Smooth muscle cell (in vitro differentiated cells): ENCODE results near the gene MLX. TPM values are rescaled to one million over a fixed set of nuclear protein-coding genes. Genes with fewer than 3 reads are reported as not detected.
"Not testable (repeated sequence)": the region's sequence is repeated elsewhere in the genome, so short reads cannot be mapped to it uniquely, and the experiment has no call there.

ENCODE experiments used
- DNase-seq: peaks from one replicate; lab custom pipeline; 2025; ENCODE audit not compliant: unreplicated experiment; lab: John Stamatoyannopoulos, UW
- H2AFZ ChIP-seq: fragments of 200-600 bp; sonication (generic); 2 replicates; pipeline ENCODE4 v1.6.0; 2016; ENCODE audit warnings: antibody characterized with exemption, low read depth, mild to moderate bottlenecking
- H3F3A ChIP-seq: fragments of 200-600 bp; sonication (generic); 2 replicates; pipeline ENCODE4 v1.6.0; 2017; ENCODE audit warnings: antibody characterized with exemption, low read depth
- H3K27ac ChIP-seq: fragments of 200-600 bp; sonication (generic); 2 replicates; pipeline ENCODE4 v1.5.1; 2016; ENCODE audit warnings: low read depth, mild to moderate bottlenecking
- H3K27me3 ChIP-seq: fragments of 200-600 bp; sonication (generic); 2 replicates; pipeline ENCODE4 v1.6.1; 2016; ENCODE audit warnings: low read depth, mild to moderate bottlenecking
- H3K36me3 ChIP-seq: fragments of 200-600 bp; sonication (generic); 2 replicates; pipeline ENCODE4 v1.5.1; 2016; ENCODE audit warnings: low read depth
- H3K4me1 ChIP-seq: fragments of 200-600 bp; sonication (generic); 2 replicates; pipeline ENCODE4 v1.5.1; 2016; ENCODE audit warnings: low read depth
- H3K4me2 ChIP-seq: fragments of 200-600 bp; sonication (generic); 2 replicates; pipeline ENCODE4 v1.6.0; 2016; ENCODE audit warnings: mild to moderate bottlenecking
- H3K4me3 ChIP-seq: fragments of 200-600 bp; sonication (generic); 2 replicates; pipeline ENCODE4 v1.5.1; 2016; ENCODE audit warnings: mild to moderate bottlenecking
- H3K79me2 ChIP-seq: fragments of 200-600 bp; sonication (generic); 2 replicates; pipeline ENCODE4 v1.6.0; 2016; ENCODE audit warnings: low read depth, mild to moderate bottlenecking
- H3K9ac ChIP-seq: fragments of 200-600 bp; sonication (generic); 2 replicates; pipeline ENCODE4 v1.6.0; 2016; ENCODE audit warnings: low read depth
- H3K9me3 ChIP-seq: fragments of 200-600 bp; sonication (generic); replicated peaks from 2 replicates; pipeline ENCODE4 v1.5.1; 2016; ENCODE audit warnings: low read depth
- H4K20me1 ChIP-seq: fragments of 200-600 bp; sonication (generic); 2 replicates; pipeline ENCODE4 v1.6.0; 2016; ENCODE audit warnings: low read depth
- WGBS: methylation state at CpG from one replicate; pipeline ENCODE4 v1.1.7; 2016; ENCODE audit warnings: low lambda C conversion rate; 5-methylcytosine and 5-hydroxymethylcytosine counted together
- polyA plus RNA-seq: library from polyadenylated mRNA; unstranded; fragments of >200 nt; fragmentation: Nextera tagmentation; extraction: Ambion mirVana; gene quantifications from 2 replicates; pipeline ENCODE4 v1.2.1, GENCODE V29; 2016
- total RNA-seq: library from RNA; depleted of rRNA; stranded (reverse); fragments of >200 nt; gene quantifications from 2 replicates; pipeline ENCODE4 v1.2.3, GENCODE V29; 2014
- TF ChIP-seq, protein P1 (sequence below): fragments of 200-600 bp; sonication (generic); IDR thresholded peaks from 2 replicates; pipeline ENCODE4 v1.5.1; 2017; ENCODE audit warnings: borderline replicate concordance, mild to moderate bottlenecking, antibody characterized with exemption; ENCODE audit not compliant: insufficient read depth, poor library complexity, severe bottlenecking

MLX gene
- total and polyA plus RNA-seq, 2 experiments from 2014 or later: 21.1 to 21.6 TPM

DNA sequence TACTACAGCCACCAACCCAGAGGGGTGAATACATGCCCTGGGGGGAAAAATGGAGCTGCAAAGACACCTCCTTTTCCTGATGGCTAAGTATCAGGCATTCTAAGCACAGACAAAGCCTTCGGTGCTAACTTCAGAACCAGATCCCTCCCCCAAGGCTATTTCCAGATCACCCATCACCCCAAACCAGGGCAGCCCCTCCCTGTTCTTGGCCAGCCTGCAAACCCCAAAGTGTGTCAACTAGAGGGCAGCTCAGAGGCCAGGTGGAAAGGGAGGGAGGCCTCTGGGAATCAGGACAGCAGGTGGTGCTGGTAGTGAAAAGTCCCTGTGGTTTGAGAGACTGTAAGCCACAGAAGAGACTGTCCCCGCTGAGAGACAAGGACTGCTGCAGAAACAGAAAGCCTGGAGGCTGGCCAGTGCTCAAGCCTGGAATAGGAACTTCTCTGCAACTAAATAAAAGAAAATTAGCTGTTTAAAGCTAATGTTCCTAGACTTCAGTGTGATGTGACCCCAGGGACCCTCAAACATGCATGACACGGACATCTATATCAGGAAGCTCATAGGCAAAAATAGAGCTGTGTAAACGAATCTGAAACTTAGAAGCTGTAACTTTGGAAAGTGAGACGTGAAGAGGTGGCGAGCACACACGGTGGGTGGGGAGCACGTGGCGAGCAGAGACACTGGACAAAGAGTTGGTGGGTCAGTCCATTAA lies 51.7 kb downstream of the MLX start:
- Histone ChIP-seq H3K79me2 (no peaks in the 10 kb centered on the region), H3K27ac (no peak overlapping the region), H3K4me2 (no peak overlapping the region), H2AFZ (no peak overlapping the region), H3F3A (no peaks in the 10 kb centered on the region), H3K9ac (no peak overlapping the region), H3K4me3 (no peak overlapping the region), H3K36me3 (peaks cover 2% of the 10 kb centered on the region), H3K4me1 (no peaks in the 10 kb centered on the region), H3K9me3 (no peaks in the 10 kb centered on the region), H4K20me1 (no peaks in the 10 kb centered on the region), H3K27me3 (no peaks in the 10 kb centered on the region)
- no peak for DNase-seq
- TF ChIP-seq, protein P1, sequence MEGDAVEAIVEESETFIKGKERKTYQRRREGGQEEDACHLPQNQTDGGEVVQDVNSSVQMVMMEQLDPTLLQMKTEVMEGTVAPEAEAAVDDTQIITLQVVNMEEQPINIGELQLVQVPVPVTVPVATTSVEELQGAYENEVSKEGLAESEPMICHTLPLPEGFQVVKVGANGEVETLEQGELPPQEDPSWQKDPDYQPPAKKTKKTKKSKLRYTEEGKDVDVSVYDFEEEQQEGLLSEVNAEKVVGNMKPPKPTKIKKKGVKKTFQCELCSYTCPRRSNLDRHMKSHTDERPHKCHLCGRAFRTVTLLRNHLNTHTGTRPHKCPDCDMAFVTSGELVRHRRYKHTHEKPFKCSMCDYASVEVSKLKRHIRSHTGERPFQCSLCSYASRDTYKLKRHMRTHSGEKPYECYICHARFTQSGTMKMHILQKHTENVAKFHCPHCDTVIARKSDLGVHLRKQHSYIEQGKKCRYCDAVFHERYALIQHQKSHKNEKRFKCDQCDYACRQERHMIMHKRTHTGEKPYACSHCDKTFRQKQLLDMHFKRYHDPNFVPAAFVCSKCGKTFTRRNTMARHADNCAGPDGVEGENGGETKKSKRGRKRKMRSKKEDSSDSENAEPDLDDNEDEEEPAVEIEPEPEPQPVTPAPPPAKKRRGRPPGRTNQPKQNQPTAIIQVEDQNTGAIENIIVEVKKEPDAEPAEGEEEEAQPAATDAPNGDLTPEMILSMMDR: no peak
- WGBS: 75% methylated on average over 9 of the region's 9 CpGs

DNA sequence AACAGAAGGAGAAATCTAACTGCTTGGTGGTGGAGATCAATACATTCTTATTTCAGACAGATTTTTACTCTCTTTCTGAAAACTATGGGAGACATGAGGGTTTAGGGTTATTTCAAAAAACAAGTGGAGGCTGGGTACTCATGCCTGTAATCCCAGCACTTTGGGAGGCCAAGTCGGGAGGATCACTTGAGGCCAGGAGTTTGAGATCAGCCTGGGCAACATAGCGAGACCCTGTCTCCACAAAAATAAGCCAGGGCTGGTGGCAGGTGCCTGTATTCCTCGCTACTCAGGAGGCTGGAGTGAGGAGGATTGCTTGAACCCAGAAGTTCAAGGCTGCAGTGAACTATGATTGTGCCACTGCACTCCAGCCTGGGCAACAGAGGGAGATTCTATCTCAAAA lies 55.1 kb downstream of the MLX start:
- H3K36me3 ChIP-seq, H3K4me1 ChIP-seq, H4K20me1 ChIP-seq, H3K4me2 ChIP-seq, H3K9me3 ChIP-seq, H3K27ac ChIP-seq, H3F3A ChIP-seq, H3K79me2 ChIP-seq, H3K4me3 ChIP-seq, H2AFZ ChIP-seq, H3K27me3 ChIP-seq, H3K9ac ChIP-seq, DNase-seq: not testable (repeated sequence)
- WGBS: 88% methylated on average over 3 of the region's 3 CpGs

Other genes starting within 250 kb of the MLX start
- gene STAT3, start 178.7 kb upstream of the MLX start, total RNA-seq: 85.6 and 97.7 TPM in 2 replicates
- 87.7 and 112 TPM in 2 replicates for gene STAT3, start 178.7 kb upstream of the MLX start, polyA plus RNA-seq
- gene CAVIN1, start 143.8 kb upstream of the MLX start, total RNA-seq: 116 and 117 TPM in 2 replicates
- 237 and 255 TPM in 2 replicates for gene CAVIN1, start 143.8 kb upstream of the MLX start, polyA plus RNA-seq
- gene ATP6V0A1, start 108.2 kb upstream of the MLX start, total RNA-seq: 31.9 and 54.7 TPM in 2 replicates
- gene ATP6V0A1, start 108.2 kb upstream of the MLX start, polyA plus RNA-seq: 27.3 and 34.0 TPM in 2 replicates
- 23.0 and 27.2 TPM in 2 replicates for gene NAGLU, start 30.9 kb upstream of the MLX start, total RNA-seq
- 39.9 and 51.6 TPM in 2 replicates for gene NAGLU, start 30.9 kb upstream of the MLX start, polyA plus RNA-seq
- gene HSD17B1, start 14.2 kb upstream of the MLX start, total RNA-seq: 0.40 TPM in 1 of 2 replicates, not detected in the other
- gene HSD17B1, start 14.2 kb upstream of the MLX start, polyA plus RNA-seq: 3.3 and 3.5 TPM in 2 replicates
- gene COASY, start 5.0 kb upstream of the MLX start, total RNA-seq: 16.0 and 23.2 TPM in 2 replicates
- 65.0 and 68.2 TPM in 2 replicates for gene COASY, start 5.0 kb upstream of the MLX start, polyA plus RNA-seq
- 5.2 and 5.3 TPM in 2 replicates for gene PSMC3IP, start 10.6 kb downstream of the MLX start, total RNA-seq
- 7.7 and 10.0 TPM in 2 replicates for gene PSMC3IP, start 10.6 kb downstream of the MLX start, polyA plus RNA-seq
- gene RETREG3, start 42.3 kb downstream of the MLX start, total RNA-seq: 40.4 and 67.8 TPM in 2 replicates
- gene RETREG3, start 42.3 kb downstream of the MLX start, polyA plus RNA-seq: 32.6 and 34.1 TPM in 2 replicates
- gene TUBG1, start 42.6 kb downstream of the MLX start, total RNA-seq: 31.6 and 38.7 TPM in 2 replicates
- gene TUBG1, start 42.6 kb downstream of the MLX start, polyA plus RNA-seq: 91.2 and 102 TPM in 2 replicates
- gene TUBG2, start 92.2 kb downstream of the MLX start, total RNA-seq: 23.1 and 28.2 TPM in 2 replicates
- gene TUBG2, start 92.2 kb downstream of the MLX start, polyA plus RNA-seq: 42.3 and 54.6 TPM in 2 replicates
- 5.0 and 13.3 TPM in 2 replicates for gene PLEKHH3, start 109.9 kb downstream of the MLX start, total RNA-seq
- gene PLEKHH3, start 109.9 kb downstream of the MLX start, polyA plus RNA-seq: 23.6 and 23.7 TPM in 2 replicates
- 10.1 TPM in 1 of 2 replicates, not detected in the other for gene CCR10, start 114.7 kb downstream of the MLX start, total RNA-seq
- 2.0 and 3.8 TPM in 2 replicates for gene CCR10, start 114.7 kb downstream of the MLX start, polyA plus RNA-seq
- gene CNTNAP1, start 115.4 kb downstream of the MLX start, total RNA-seq: 7.1 and 9.5 TPM in 2 replicates
- gene CNTNAP1, start 115.4 kb downstream of the MLX start, polyA plus RNA-seq: 2.0 and 4.5 TPM in 2 replicates
- gene EZH1, start 177.9 kb downstream of the MLX start, total RNA-seq: 15.6 and 19.4 TPM in 2 replicates
- 8.0 and 10.0 TPM in 2 replicates for gene EZH1, start 177.9 kb downstream of the MLX start, polyA plus RNA-seq
- 8.6 and 8.9 TPM in 2 replicates for gene RAMP2, start 194.1 kb downstream of the MLX start, total RNA-seq
- 22.0 and 25.7 TPM in 2 replicates for gene RAMP2, start 194.1 kb downstream of the MLX start, polyA plus RNA-seq
- gene VPS25, start 206.3 kb downstream of the MLX start, total RNA-seq: 91.0 and 108 TPM in 2 replicates
- 129 and 139 TPM in 2 replicates for gene VPS25, start 206.3 kb downstream of the MLX start, polyA plus RNA-seq
- 0.22 and 0.49 TPM in 2 replicates for gene WNK4, start 213.5 kb downstream of the MLX start, total RNA-seq
- gene WNK4, start 213.5 kb downstream of the MLX start, polyA plus RNA-seq: 0.39 TPM in 1 of 2 replicates, not detected in the other
- gene COA3, start 231.6 kb downstream of the MLX start, total RNA-seq: 71.1 and 106 TPM in 2 replicates
- 127 and 147 TPM in 2 replicates for gene COA3, start 231.6 kb downstream of the MLX start, polyA plus RNA-seq
- gene CNTD1, start 231.8 kb downstream of the MLX start, total RNA-seq: not detected in 2 replicates
- 0.17 and 0.71 TPM in 2 replicates for gene CNTD1, start 231.8 kb downstream of the MLX start, polyA plus RNA-seq